Measurements from ENCODE around the gene HIF3A. TPM values are rescaled to one million over a fixed set of nuclear protein-coding genes. Genes with fewer than 3 reads are reported as not detected.
A peak's percentile ranks its signal among the peaks of the same experiment; 100 is the strongest.
"Not testable (repeated sequence)": the region's sequence is repeated elsewhere in the genome, so short reads cannot be mapped to it uniquely, and the experiment has no call there.

HIF3A gene
- total RNA-seq, 1 donor from 2014 or later = 6.4 TPM

DNA sequence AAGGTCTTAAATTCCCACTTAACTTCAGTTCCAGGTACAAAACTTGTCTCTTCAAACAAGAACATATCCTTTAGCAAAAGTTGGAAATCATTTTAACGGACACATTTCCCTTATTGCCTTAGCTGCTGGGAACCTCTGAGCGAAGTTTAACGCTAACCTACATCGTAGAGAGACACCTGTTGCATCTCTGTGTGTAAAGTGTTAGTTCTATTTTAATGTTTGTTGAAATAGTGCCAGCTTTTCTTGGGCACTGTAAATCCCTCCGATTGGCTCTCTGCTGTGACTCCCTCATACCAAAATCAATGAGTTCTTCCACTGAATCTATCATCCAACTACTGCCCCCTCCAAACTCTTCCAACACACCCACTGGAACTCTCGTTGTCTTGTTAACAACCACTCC lies 2.3 kb upstream of the HIF3A start:
- DNase-seq = no peak

DNA sequence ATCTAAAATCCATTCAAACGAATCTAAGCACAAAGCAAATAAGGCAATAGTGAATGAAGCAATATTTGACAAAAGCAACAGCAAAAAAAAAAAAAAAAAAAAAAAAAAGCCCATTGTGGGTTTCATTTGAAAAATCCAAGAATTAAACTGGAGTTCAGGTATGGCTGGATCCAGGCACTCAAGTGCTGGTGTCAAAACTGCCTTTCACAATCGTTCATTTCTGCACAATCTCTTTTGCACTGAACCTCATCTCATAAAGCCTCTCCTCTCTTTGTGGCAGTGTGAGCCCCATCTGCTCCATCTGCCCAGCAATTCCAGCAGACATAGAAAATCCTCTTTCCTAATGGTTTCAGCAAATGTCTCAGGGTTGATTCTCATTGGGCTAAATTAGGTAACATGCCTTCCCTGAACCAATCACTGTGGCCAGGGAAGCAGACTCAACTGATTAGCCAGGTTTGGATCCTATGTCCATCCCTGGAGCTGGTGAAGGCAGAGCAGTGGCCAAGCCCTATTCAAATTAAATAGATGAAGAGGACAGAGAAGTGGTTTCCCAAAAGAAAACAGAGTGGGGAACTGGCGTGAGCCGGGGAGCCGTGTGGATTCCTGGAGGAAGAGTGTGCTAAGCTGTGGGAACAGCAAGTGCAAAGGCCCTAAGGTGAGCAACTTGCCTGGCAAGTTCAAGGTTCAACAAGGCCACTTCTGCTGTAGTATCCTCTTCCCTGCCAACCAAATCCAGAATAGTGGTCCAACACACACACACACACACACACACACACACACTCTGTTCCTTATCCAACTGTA lies 1.2 kb upstream of the HIF3A start:
- no peak for DNase-seq

- DNase-seq = no peak
Observed at GRCh38 chr19:46296202-46296480, 701 bp upstream of the HIF3A start.

- DNase-seq = no peak
Observed at GRCh38 chr19:46297700-46298478, 1.0 kb downstream of the HIF3A start.

DNA sequence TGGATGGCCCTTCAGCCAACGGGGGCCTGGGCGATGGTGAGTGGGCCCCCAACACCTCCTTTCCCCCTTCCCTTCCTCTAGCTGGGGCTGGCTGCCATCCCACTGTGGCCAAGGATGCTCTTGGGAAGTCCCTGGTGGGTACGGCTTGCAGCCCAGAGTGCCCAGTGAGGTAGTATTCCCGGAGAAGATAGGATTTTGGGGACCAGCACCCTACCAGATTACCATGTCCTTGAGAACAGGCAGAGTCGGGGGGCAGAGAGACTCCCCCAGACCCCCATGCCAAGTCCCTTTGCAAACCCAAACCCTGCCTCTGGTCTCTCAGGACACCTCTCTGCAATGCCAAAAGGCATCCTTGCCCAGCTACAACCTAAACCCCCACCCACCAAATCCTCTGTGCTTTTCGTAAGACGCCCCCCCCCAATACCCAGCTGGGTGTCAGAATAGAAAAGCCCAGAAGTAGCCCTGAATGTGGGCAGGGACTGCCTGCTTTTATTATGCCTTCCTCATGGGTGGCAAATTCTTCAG lies 1.7 kb downstream of the HIF3A start:
- DNase-seq = no peak

DNA sequence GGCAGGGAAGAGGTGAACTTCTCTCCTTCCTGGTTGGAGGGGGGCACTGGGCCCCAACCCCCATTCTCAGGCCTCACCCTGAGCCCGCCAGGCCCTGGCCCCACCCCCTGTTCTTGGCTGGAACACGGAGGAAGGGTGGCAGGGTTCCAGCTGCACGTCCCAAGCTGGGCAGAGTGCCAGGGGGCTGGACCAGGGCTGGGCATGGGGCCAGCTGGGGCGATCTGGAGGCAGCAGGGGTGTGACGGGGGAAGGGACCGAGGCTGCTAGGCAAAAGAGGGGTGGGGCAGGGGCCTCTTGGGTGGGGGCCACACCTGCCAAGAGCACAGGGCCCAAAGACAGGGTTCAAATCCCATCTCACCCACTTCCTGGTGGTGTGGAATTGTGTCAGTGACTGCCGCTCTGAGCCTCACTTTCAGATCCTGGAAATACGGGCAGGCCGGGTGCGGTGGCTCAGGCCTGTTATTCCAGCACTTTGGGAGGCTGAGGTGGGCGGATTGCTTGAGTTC lies 2.2 kb downstream of the HIF3A start:
- peak; percentile 81 for DNase-seq

DNA sequence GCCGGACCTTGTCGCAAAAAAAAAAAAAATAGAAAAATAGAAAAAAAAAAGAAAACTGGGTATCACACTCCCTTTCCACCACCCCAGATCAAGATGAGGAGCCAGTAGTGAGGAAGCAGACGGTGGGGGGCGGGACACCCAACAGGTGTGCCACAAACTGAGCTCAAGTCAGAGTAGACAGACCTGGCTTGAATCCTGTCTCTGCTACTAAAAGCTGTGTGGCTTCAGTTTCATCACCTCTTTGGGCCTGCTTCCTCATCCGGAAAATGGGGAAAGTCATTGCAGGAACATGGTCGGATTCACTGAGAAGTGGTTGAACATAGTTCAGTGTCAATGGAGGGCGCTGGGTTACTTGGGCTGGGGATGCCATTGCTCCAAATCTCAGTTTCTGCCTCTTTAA lies 2.9 kb downstream of the HIF3A start:
- no peak for DNase-seq

- no peak for DNase-seq
Observed at GRCh38 chr19:46303322-46303690, 6.5 kb downstream of the HIF3A start.

- no peak for DNase-seq
Observed at GRCh38 chr19:46303691-46304397, 7.0 kb downstream of the HIF3A start.

GRCh38 chr19:46306501-46306900 lies 9.7 kb downstream of the HIF3A start:
- no peak for DNase-seq

DNA sequence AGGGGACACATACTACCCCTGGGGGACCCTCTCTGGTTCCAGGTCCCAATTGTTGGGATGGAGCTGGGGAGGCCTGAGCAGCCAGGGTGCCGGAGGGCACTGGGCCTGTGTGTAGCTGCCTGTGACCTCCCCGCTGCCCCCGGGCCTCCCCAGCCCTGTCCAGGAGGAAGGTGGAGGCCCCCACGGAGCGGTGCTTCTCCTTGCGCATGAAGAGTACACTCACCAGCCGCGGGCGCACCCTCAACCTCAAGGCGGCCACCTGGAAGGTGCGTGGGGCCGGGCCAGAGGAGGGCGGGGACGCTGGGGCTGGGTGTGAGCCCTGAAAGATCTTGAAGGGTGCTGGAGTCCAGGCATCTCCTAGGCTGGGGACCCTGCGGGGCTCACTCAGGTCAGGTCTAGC lies 11.7 kb downstream of the HIF3A start:
- DNase-seq = no peak

GRCh38 chr19:46309056-46309455 lies 12.2 kb downstream of the HIF3A start:
- no peak for DNase-seq

DNA sequence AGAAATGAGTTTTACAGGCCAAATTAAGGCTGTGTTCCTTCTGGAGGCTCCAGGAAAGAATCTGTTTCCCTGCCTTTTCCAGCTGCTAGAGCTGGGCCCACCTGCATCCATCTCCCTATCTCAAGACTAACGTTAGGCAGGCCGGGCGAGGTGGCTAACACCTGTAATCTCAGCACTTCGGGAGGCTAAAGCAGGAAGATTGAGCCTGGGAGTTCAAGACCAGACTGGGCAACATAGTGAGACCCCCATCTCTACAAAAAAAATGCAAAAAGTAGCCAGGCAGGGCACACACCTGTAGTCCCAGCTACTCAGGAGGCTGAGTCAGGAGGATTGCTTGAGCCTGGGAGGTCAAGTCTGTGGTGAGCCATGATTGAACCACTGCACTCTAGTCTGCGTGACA lies 14.6 kb downstream of the HIF3A start:
- DNase-seq = no peak

- not testable (repeated sequence) for DNase-seq
Observed at GRCh38 chr19:46313540-46314469, 17.0 kb downstream of the HIF3A start.

GRCh38 chr19:46317339-46317738 lies 20.5 kb downstream of the HIF3A start:
- no peak for DNase-seq

- no peak for DNase-seq
Observed at GRCh38 chr19:46319613-46320012, 22.8 kb downstream of the HIF3A start.

DNA sequence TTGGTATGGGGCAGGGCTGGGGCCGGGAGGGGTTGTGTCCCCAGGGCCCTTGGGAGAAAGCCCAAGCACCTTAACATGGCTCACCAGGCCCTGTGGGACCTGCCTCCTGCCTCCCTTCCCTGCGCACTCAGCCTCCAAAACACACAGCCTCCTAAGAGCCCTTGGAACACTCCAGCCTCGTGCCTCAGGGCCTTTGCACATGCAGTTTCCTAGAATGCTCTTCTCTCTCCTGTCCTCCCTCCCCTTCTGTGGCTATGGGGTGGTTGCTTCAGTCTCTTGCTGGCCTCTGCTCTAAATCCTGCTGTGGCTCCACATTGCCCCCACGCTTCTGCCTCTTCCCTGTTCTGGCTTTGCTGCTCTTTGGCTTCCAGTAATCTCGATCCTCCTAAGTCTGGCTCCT lies 23.7 kb downstream of the HIF3A start:
- DNase-seq = no peak

DNA sequence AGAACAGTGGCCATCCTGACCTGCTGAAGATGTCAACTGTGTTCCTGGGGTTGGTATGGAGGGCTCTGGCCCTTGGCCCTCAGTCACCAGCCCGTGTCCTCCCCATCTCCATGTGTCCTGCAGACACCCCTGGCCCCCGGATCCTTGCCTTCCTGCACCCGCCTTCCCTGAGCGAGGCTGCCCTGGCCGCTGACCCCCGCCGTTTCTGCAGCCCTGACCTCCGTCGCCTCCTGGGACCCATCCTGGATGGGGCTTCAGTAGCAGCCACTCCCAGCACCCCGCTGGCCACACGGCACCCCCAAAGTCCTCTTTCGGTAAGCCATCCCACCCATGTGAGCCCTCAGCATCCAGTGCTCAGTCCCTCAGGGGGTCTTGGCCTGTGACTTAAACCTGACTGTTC lies 24.8 kb downstream of the HIF3A start:
- DNase-seq = no peak

DNA sequence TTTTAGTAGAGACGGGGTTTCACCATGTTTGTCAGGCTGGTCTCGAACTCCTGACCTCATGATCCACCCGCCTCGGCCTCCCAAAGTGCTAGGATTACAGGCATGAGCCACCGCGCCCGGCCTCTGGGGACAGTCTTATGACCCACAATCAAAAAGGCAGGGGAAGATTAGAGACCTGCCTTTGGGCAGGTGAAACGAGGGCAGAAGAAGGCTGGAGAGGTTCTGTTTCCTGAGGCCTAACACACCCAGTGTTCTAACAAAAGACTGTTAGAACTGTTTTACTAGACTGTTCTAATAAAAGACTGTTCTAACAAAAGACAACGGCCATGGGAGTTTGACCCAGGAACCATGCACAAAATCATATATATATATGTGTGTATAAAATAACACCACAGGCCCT lies 26.4 kb downstream of the HIF3A start:
- not testable (repeated sequence) for DNase-seq

GRCh38 chr19:46324277-46324676 lies 27.4 kb downstream of the HIF3A start:
- no peak for DNase-seq

DNA sequence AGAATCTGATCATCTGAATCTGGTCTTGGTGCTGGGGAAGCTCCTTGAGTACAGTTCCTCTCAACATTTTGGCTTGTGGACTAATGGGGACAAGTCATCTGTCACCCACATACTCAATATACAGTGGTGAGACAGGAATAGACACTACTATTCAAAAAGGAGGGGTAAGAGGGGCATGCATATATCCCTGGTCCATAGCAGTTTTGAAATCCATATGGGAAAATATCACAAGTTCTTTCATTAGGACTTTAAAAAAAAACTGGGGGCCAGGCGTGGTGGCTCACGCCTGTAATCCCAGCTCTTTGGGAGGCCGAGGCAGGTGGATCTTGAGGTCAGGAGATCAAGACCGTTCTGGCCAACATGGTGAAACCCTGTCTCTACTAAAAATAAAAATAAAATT lies 29.8 kb downstream of the HIF3A start:
- DNase-seq = no peak

GRCh38 chr19:46328079-46328478 lies 31.2 kb downstream of the HIF3A start:
- DNase-seq = no peak

Measured in occipital lobe (tissue), 2 donors.